ENCODE measurements around the gene SLC11A2. TPM values are rescaled to one million over a fixed set of nuclear protein-coding genes. Genes with fewer than 3 reads are reported as not detected.

The SLC11A2 gene
- total and polyA plus RNA-seq, 9 of the 15 experiments (the other 6 are each of a cell fraction or from before 2014, with no cell fraction given), result 21.1 to 54.0 (median 32.9) TPM

- TF ChIP-seq MCM5 (IDR thresholded peaks at IDR 0.05; ENCODE audit: low read depth) (no peak), ZNF668 (CRISPR knock-in tag; IDR thresholded peaks at IDR 0.05) (no peak), ZNF232 (CRISPR knock-in tag; IDR thresholded peaks at IDR 0.05) (no peak), SMARCC2 (IDR thresholded peaks at IDR 0.05; ENCODE audit: low read depth) (peak; percentile 85), FIP1L1 (IDR thresholded peaks at IDR 0.05; ENCODE audit: low read depth, low read length, poor library complexity, severe bottlenecking) (no peak), U2AF1 (optimal IDR thresholded peaks at IDR 0.05; ENCODE audit: low read depth, low read length) (no peak), FOXA3 (CRISPR knock-in tag; conservative IDR thresholded peaks at IDR 0.05 in 1 of 2, IDR thresholded peaks at IDR 0.05 in 1 of 2) (no peak), U2AF2 (optimal IDR thresholded peaks at IDR 0.05; ENCODE audit: low read depth, low read length) (no peak), PRPF4 (IDR thresholded peaks at IDR 0.05; ENCODE audit: insufficient read depth, low read depth, low read length, poor library complexity, severe bottlenecking) (no peak), TBL1XR1 (IDR thresholded peaks at IDR 0.05; ENCODE audit: low read length in 2 of 2) (peak in 1 of 2 experiments; percentile 89; a peak in 2 of 4 replicates), SIX5 (IDR thresholded peaks at IDR 0.05; ENCODE audit: borderline replicate concordance in 1 of 2, insufficient read depth in 1 of 2, low read depth in 1 of 2, low read length in 2 of 2) (no peak), ADNP (tag; IDR thresholded peaks at IDR 0.05) (peak; percentile 60; the same call in 1 of the 2 replicates), LCOR (CRISPR knock-in tag; IDR thresholded peaks at IDR 0.05) (no peak; the same call in 1 of the 2 replicates), ZNF699 (CRISPR knock-in tag; IDR thresholded peaks at IDR 0.05; ENCODE audit: insufficient replicate concordance) (no peak)
- TF ChIP-seq, protein P1, sequence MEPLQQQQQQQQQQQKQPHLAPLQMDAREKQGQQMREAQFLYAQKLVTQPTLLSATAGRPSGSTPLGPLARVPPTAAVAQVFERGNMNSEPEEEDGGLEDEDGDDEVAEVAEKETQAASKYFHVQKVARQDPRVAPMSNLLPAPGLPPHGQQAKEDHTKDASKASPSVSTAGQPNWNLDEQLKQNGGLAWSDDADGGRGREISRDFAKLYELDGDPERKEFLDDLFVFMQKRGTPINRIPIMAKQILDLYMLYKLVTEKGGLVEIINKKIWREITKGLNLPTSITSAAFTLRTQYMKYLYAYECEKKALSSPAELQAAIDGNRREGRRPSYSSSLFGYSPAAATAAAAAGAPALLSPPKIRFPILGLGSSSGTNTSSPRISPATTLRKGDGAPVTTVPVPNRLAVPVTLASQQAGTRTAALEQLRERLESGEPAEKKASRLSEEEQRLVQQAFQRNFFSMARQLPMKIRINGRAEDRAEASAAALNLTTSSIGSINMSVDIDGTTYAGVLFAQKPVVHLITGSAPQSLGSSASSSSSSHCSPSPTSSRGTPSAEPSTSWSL (CRISPR knock-in tag; IDR thresholded peaks at IDR 0.05; ENCODE audit: borderline replicate concordance), result no peak
- TF ChIP-seq, protein P2, sequence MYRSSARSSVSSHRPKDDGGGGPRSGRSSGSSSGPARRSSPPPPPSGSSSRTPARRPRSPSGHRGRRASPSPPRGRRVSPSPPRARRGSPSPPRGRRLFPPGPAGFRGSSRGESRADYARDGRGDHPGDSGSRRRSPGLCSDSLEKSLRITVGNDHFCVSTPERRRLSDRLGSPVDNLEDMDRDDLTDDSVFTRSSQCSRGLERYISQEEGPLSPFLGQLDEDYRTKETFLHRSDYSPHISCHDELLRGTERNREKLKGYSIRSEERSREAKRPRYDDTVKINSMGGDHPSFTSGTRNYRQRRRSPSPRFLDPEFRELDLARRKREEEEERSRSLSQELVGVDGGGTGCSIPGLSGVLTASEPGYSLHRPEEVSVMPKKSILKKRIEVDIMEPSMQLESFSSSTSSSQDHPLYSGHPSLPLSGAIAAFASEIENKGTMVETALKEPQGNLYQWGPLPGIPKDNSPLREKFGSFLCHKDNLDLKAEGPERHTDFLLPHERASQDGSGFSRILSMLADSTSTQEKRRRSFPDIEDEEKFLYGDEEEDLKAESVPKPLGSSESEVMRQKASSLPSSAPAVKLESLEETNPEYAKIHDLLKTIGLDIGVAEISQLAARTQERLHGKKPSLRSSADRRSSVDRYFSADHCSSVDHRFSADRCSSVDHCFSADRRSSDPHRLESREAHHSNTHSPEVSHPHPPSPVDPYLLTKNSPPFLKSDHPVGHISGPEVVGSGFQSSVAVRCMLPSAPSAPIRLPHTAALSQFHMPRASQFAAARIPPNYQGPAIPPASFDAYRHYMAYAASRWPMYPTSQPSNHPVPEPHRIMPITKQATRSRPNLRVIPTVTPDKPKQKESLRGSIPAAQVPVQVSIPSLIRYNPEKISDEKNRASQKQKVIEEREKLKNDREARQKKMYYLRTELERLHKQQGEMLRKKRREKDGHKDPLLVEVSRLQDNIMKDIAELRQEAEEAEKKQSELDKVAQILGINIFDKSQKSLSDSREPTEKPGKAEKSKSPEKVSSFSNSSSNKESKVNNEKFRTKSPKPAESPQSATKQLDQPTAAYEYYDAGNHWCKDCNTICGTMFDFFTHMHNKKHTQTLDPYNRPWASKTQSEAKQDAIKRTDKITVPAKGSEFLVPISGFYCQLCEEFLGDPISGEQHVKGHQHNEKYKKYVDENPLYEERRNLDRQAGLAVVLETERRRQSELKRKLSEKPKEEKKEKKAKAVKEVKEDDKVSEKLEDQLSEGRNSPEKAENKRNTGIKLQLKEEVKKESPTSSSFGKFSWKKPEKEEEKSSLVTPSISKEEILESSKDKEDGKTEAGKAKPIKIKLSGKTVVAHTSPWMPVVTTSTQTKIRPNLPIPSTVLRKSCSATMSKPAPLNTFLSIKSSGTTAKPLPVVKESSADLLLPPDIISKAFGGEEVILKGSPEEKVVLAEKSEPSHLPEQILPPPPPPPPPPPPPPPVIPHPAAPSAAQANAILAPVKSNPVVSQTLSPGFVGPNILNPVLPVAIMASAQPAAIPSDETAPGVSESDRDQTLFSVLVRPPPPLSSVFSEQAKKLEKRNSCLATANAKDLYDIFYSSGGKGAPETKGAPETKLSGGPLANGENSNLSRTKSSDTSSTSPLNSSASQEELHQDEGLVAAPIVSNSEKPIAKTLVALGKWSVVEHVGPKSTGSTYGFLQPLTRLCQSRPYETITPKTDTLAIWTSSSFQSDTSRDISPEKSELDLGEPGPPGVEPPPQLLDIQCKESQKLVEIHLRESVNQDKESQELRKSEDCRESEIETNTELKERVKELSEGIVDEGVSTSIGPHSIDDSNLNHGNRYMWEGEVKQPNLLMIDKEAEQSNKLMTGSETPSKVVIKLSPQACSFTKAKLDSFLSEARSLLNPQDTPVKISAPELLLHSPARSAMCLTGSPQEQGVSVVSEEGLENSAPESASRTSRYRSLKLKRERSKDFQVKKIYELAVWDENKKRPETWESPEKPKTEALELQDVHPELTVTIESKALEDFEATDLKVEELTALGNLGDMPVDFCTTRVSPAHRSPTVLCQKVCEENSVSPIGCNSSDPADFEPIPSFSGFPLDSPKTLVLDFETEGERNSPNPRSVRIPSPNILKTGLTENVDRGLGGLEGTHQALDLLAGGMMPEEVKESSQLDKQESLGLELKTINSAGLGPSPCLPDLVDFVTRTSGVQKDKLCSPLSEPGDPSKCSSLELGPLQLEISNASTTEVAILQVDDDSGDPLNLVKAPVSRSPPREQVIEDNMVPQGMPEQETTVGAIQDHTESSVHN (IDR thresholded peaks at IDR 0.05; ENCODE audit: borderline replicate concordance in 1 of 2, low read depth in 1 of 2), result peak in 1 of 2 experiments; percentile 95; a peak in 2 of 4 replicates
- TF ChIP-seq, protein P3, sequence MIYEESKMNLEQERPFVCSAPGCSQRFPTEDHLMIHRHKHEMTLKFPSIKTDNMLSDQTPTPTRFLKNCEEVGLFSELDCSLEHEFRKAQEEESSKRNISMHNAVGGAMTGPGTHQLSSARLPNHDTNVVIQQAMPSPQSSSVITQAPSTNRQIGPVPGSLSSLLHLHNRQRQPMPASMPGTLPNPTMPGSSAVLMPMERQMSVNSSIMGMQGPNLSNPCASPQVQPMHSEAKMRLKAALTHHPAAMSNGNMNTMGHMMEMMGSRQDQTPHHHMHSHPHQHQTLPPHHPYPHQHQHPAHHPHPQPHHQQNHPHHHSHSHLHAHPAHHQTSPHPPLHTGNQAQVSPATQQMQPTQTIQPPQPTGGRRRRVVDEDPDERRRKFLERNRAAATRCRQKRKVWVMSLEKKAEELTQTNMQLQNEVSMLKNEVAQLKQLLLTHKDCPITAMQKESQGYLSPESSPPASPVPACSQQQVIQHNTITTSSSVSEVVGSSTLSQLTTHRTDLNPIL (CRISPR knock-in tag; IDR thresholded peaks at IDR 0.05), result no peak
These were observed 4.5 kb downstream of the SLC11A2 start (continued) for GRCh38 chr12:51021694-51022093.
